ENCODE measurements around the gene RNF150. TPM values are rescaled to one million over a fixed set of nuclear protein-coding genes. Genes with fewer than 3 reads are reported as not detected.

Gene RNF150
- total and polyA plus RNA-seq, 12 donors = 4.9 to 88.6 (median 61.3) TPM

- WGBS, 4 donors = 86 to 93% (median 88%) methylated on average over 2 of the region's 2 CpGs
- Histone ChIP-seq H3K4me3 (no peak overlapping the region), H3K36me3 (replicated peaks in 1 of 2) (no peaks in the 10 kb centered on the region), H3K9me3 (replicated peaks in 1 of 3) (no peaks in the 10 kb centered on the region), H3K27me3 (no peaks in the 10 kb centered on the region), H3K4me1 (replicated peaks in 1 of 2) (peaks cover 18 to 34% of the 10 kb centered on the region in 2 donors), H3K27ac (no peak overlapping the region)
- no peak for TF ChIP-seq POLR2A (IDR thresholded peaks at IDR 0.05)
- TF ChIP-seq CTCF (IDR thresholded peaks at IDR 0.05) = no peak
- DNase-seq = no peak
- intact Hi-C loops (cut with DNase I) = no loop called here
Observed at GRCh38 chr4:140904904-140905303, 228.4 kb downstream of the RNF150 start.

DNA sequence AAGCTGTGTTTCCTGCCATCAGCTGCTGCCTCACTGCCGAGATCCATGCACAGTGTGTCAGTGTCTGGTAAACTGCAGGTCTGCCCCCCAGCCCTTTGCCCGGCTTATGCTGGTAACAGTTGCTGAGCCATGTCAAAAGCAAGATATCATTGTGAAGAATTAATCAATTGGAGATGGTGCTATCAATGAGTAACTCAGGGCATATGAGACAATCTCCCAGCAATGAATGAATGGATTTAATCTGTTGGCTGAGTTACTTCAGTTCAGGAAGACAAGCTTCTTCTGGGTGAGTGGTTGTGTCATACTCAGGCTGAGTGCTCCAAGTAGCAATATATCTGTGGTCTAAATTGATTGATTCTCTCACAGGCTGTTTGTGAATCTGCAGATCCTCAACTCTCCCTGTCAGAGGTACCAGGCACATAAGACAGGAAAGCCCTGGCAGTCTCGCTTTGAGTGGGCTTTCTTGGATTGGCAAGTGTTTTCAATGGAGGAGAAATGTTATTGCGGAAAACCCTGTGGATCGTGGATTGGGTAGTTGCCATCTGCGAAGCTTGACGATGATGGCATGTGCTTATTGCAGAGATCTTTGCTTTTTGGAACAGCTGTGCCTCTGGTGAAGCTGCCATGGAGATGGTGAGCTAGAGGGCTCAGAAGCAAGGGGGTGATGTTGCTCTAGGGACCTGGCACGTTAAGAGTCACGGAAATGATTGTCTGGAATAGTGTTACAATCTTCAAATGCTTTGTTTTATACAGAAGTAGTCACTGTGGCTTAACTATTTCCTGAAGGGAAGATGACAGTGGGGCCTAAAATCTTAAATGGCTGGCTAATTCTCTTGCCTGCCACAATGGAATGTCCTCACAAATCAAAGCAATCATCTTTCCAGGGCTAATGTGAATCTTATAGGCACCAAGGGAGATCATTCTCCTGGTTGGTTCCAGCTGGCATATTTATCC lies 229.5 kb downstream of the RNF150 start:
- no peak for TF ChIP-seq POLR2A (IDR thresholded peaks at IDR 0.05)
- no peak for TF ChIP-seq CTCF (IDR thresholded peaks at IDR 0.05)
- Histone ChIP-seq H3K4me1 (replicated peaks in 1 of 2) (peaks cover 18 to 34% of the 10 kb centered on the region in 2 donors), H3K9me3 (replicated peaks in 1 of 3) (no peaks in the 10 kb centered on the region), H3K27me3 (no peaks in the 10 kb centered on the region), H3K36me3 (replicated peaks in 1 of 2) (no peaks in the 10 kb centered on the region), H3K4me3 (no peak overlapping the region), H3K27ac (no peak overlapping the region)
- no peak for DNase-seq
- WGBS, 4 donors = 73 to 79% (median 79%) methylated on average over 9 of the region's 9 CpGs
- intact Hi-C loops (cut with DNase I) = no loop called here

DNA sequence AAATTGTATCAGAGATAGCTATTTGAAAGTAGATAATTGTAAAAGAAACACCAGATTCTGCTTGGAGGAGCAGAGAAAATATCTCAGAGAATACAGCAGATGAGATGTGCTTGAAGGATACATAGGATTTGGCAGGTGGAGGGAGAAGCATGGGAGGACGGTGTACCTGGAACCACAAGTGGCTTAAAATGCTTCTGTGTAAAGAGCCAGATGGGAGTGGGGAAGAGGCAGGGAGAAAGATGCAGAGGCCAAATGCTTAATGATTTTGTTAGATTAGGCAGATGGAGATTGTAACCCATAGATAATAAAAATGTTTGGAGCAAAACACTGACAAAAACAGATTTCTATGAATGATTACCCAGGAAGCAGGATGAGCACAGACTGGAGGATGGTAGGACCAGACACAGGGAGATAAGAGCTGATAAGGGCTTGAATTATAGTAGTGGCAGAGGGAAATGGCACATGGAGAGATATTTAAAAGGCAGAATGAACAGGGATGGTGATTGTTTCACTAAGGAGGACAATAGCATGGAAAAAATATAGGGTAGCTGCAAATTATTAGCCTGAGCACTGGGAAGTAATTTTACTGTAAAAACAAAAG lies 231.4 kb downstream of the RNF150 start:
- intact Hi-C loops (cut with DNase I) = no loop called here
- peak in 3 of 7 donors; percentile 23 to 37 (median 30) for DNase-seq
- Histone ChIP-seq H3K36me3 (replicated peaks in 1 of 2) (no peaks in the 10 kb centered on the region), H3K4me1 (replicated peaks in 1 of 2) (peaks cover 10 to 26% of the 10 kb centered on the region in 2 donors), H3K4me3 (no peak overlapping the region), H3K27me3 (no peaks in the 10 kb centered on the region), H3K9me3 (replicated peaks in 1 of 3) (no peaks in the 10 kb centered on the region), H3K27ac (no peak overlapping the region)
- 46 to 56% (median 53%) methylated on average over 1 of the region's 1 CpG for WGBS, 4 donors
- TF ChIP-seq CTCF (IDR thresholded peaks at IDR 0.05) (no peak), POLR2A (IDR thresholded peaks at IDR 0.05) (no peak)

GRCh38 chr4:140893939-140894338 lies 239.3 kb downstream of the RNF150 start:
- DNase-seq = no peak
- Histone ChIP-seq H3K27ac (no peak overlapping the region), H3K27me3 (no peaks in the 10 kb centered on the region), H3K4me3 (no peak overlapping the region), H3K36me3 (replicated peaks in 1 of 2) (no peaks in the 10 kb centered on the region), H3K9me3 (replicated peaks in 1 of 3) (no peaks in the 10 kb centered on the region), H3K4me1 (replicated peaks in 1 of 2) (no peaks in the 10 kb centered on the region)
- intact Hi-C loops (cut with DNase I) = no loop called here
- no peak for TF ChIP-seq POLR2A (IDR thresholded peaks at IDR 0.05)
- TF ChIP-seq CTCF (IDR thresholded peaks at IDR 0.05) = no peak

All from adrenal gland (tissue), 12 donors.